ENCODE data around the gene LSAMP. TPM values are rescaled to one million over a fixed set of nuclear protein-coding genes. Genes with fewer than 3 reads are reported as not detected.
"Not testable (repeated sequence)": the region's sequence is repeated elsewhere in the genome, so short reads cannot be mapped to it uniquely, and the experiment has no call there.

The LSAMP gene
- total and polyA plus RNA-seq, 2 donors: 7.9 to 24.0 TPM

DNA sequence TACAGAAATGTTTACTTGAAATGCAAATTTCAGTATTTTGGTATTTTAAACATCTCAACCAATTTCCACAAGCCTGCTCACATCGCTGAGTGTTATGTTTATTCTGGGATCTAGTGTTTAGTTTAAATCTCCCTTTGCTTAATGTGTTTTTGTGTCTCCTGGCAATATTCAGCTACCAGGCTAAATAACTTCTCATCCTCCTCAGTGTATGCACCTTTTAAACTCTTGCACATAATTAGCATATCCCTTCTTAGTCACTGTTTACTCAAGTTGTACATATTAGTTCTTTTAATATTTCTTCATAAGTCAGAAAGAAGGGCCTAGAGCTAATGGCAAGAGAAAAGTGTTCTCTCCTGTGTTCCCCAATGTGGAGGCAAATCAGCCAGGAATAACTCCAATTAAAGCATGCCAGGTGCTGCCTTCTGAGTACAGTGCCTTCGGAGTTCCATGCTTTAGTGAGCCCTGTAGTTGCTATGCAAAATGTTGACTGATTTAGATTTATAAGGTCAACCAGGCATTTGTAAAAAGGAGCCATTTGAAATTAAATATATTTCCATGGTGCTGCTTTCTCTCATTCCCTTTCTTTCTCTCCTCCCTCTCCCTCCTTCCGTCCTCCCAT lies 587.7 kb downstream of the LSAMP start:
- peaks cover 2% of the 10 kb centered on the region for H3K4me1 ChIP-seq (ENCODE audit: insufficient read depth)
- H3K36me3 ChIP-seq (ENCODE audit: insufficient read depth): no peaks in the 10 kb centered on the region
- H3K4me3 ChIP-seq (ENCODE audit: low read depth, low read length): no peak overlapping the region
- WGBS: 34% methylated on average over 3 of the region's 3 CpGs
- no peak for DNase-seq (ENCODE audit: extremely low spot score)
- no peak overlapping the region for H3K27ac ChIP-seq (ENCODE audit: low read depth)

DNA sequence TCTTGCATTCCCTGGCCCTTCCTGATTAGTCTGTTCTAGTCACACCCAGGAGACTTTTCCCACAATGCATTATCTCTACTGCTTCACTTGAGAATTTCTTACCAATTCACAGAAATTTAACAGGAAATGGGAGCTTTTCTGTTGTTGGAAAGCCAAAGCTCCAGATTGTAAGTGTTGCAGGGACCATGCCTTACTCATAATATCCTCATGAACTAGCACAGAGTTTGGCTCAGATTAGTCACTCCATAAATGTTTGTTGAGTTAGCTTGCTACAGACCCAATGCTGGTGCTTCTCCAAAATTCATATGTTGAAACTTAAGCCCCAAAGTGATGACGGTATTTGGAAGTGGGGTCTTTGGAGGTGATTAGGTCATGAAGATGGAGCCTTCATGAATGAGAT lies 589.4 kb downstream of the LSAMP start:
- WGBS: 71% methylated on average over 1 of the region's 1 CpG
- H3K27ac ChIP-seq (ENCODE audit: low read depth): no peak overlapping the region
- no peak for DNase-seq (ENCODE audit: extremely low spot score)
- peaks cover 2% of the 10 kb centered on the region for H3K4me1 ChIP-seq (ENCODE audit: insufficient read depth)
- H3K4me3 ChIP-seq (ENCODE audit: low read depth, low read length): no peak overlapping the region
- no peaks in the 10 kb centered on the region for H3K36me3 ChIP-seq (ENCODE audit: insufficient read depth)

DNA sequence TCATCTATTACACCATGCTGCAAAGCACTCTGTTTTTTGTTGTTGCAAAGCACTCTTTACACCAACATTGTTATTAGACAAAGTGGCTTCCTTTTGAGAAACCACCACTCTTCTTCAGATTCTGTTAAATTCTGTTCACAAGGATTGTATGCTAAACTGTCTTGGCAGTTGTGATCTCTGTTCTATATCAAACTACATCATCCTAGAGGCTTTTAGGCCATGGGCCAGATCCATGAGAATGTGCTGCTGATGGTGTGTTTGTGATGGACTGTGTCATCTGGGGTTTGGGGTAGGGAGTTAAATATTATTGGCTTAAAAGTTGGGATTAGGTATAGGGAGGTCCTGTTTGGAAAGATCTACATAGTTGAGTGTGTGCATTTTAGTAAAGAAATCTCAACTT lies 592.2 kb downstream of the LSAMP start:
- H3K4me3 ChIP-seq (ENCODE audit: low read depth, low read length): no peak overlapping the region
- H3K27ac ChIP-seq (ENCODE audit: low read depth): no peak overlapping the region
- no peaks in the 10 kb centered on the region for H3K36me3 ChIP-seq (ENCODE audit: insufficient read depth)
- no peak for DNase-seq (ENCODE audit: extremely low spot score)
- H3K4me1 ChIP-seq (ENCODE audit: insufficient read depth): peaks cover 2% of the 10 kb centered on the region

DNA sequence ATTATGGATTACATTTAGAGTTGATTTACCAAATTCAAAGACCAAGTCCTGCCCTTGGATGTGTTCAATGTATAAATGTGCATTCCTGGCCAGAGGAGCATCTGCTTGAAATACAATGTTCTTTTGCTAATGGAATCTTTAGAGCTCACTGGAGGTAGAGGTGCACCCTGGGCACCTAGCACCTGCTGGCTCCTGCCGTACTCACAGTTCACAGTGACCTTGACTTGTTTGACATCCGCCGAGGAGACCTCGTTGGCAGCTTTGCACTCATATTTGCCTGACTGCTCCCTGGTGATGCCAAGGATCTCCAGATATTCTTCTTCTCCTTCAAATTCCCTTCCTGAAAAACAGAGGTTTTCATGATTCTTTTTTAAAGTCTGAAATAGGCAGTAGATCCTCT lies 593.0 kb downstream of the LSAMP start:
- Histone ChIP-seq H3K4me3 (ENCODE audit: low read depth, low read length) (no peak overlapping the region), H3K36me3 (ENCODE audit: insufficient read depth) (no peaks in the 10 kb centered on the region), H3K4me1 (ENCODE audit: insufficient read depth) (peaks cover 2% of the 10 kb centered on the region), H3K27ac (ENCODE audit: low read depth) (no peak overlapping the region)
- 94% methylated on average over 4 of the region's 4 CpGs for WGBS
- no peak for DNase-seq (ENCODE audit: extremely low spot score)

DNA sequence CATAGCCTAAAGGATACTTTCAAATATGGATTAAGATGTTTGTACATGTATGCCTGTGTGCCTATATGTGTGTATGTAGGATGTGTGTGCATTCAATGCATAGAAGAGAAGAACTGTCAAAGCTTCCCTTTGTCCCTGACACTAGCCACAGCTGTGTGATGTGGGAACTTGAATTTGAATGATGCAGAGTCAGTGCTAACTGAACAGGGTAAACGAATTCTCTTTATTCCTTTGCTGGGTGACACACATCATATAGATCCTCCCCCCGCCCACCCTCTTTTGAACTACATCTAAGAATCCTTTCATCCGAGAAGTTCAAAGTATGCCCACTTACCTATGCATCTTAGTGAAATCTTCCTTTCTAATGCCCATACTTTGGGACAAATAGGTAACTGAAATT lies 593.7 kb downstream of the LSAMP start:
- H3K4me3 ChIP-seq (ENCODE audit: low read depth, low read length): no peak overlapping the region
- WGBS: 85% methylated on average over 3 of the region's 3 CpGs
- peaks cover 2% of the 10 kb centered on the region for H3K4me1 ChIP-seq (ENCODE audit: insufficient read depth)
- no peak overlapping the region for H3K27ac ChIP-seq (ENCODE audit: low read depth)
- DNase-seq (ENCODE audit: extremely low spot score): no peak
- H3K36me3 ChIP-seq (ENCODE audit: insufficient read depth): no peaks in the 10 kb centered on the region

DNA sequence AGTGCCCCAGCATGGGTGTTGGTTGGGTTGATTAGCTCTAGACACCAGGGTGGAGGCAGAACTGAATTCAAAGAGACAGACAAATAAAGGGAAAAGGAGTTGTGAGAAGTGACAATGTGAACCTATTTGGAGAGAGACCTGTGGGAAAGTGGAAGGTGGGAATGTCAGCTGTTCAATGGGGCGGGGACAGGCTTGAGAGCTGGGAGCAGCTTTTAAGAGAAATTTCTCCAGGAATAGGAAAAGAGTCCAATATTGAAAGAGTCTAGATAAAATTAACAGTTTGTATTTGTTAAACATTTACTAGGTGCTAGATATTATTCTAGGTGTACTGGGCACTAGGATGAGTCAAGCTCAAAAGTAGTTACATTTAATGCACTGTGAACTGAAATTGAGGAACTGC lies 596.6 kb downstream of the LSAMP start:
- no peak for DNase-seq (ENCODE audit: extremely low spot score)
- H3K36me3 ChIP-seq (ENCODE audit: insufficient read depth): no peaks in the 10 kb centered on the region
- WGBS: 100% methylated on average over 1 of the region's 1 CpG

DNA sequence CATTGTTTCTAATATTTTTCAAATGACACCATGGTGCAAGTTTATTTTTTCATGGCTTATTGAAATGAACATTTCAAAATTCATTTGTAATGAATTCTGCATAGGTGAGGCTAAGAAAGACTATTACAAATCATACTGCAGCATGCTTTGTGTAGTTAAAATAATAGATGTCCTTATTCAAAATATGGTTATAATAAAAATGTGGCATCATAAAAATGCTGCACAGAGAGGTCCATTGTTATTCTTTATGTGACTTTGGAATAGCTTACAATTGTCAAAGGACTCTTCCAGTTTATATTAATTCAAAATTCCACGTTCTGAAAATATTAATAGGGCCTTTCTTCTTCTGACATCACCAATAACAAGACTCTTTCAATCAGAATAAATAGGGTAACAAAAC lies 599.3 kb downstream of the LSAMP start:
- no peak for DNase-seq (ENCODE audit: extremely low spot score)
- H3K4me3 ChIP-seq (ENCODE audit: low read depth, low read length): no peak overlapping the region
- no peaks in the 10 kb centered on the region for H3K4me1 ChIP-seq (ENCODE audit: insufficient read depth)
- no peak overlapping the region for H3K27ac ChIP-seq (ENCODE audit: low read depth)
- WGBS: 31% methylated on average over 1 of the region's 1 CpG
- no peaks in the 10 kb centered on the region for H3K36me3 ChIP-seq (ENCODE audit: insufficient read depth)

More for the DNA sequence above, 596.6 kb downstream of the LSAMP start:
- Histone ChIP-seq H3K4me3 (ENCODE audit: low read depth, low read length) (no peak overlapping the region), H3K4me1 (ENCODE audit: insufficient read depth) (no peaks in the 10 kb centered on the region), H3K27ac (ENCODE audit: low read depth) (no peak overlapping the region)

DNA sequence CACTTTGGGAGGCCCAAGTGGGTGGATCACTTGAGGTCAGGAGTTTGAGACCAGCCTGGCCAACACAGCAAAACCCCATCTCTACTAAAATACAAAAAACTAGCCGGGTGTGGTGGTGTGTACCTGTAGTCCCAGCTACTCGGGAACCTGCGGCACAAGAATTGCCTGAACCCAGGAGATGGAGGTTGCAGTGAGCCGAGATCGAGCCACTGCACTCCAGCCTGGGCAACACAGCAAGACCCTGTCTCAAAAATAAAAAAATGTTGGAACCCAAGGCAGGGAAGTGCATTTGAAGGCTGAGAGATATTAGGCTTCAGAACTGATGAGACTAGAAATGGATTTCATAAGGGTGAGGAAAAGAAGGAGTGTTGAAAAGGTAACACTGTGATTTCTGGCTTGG lies 600.6 kb downstream of the LSAMP start:
- not testable (repeated sequence) for H3K4me1 ChIP-seq (ENCODE audit: insufficient read depth)
- 96% methylated on average over 5 of the region's 5 CpGs for WGBS

DNA sequence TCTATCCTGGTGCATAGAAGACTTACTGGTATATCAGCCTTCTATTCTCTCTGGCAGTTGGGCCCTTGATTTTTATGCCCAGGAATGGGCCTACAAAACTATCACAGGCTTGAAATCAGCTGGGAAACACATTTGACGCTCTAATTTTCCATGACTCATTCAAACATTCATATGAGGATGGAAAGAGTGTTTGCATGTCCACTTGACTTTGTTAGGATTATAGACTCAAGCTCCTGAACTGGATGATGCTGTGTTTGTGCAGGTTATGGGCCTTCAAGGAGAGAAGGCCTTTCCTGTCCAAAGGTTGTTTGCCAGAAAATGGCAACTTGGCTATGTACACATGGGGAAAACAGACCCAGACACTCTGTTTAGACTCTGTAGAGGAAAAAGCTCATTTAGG lies 602.1 kb downstream of the LSAMP start:
- Histone ChIP-seq H3K27ac (ENCODE audit: low read depth) (no peak overlapping the region), H3K4me3 (ENCODE audit: low read depth, low read length) (no peak overlapping the region), H3K36me3 (ENCODE audit: insufficient read depth) (no peaks in the 10 kb centered on the region), H3K4me1 (ENCODE audit: insufficient read depth) (no peaks in the 10 kb centered on the region)
- DNase-seq (ENCODE audit: extremely low spot score): no peak
- WGBS: 62% methylated on average over 1 of the region's 1 CpG

More for the DNA sequence above, 600.6 kb downstream of the LSAMP start:
- not testable (repeated sequence) for H3K4me3 ChIP-seq (ENCODE audit: low read depth, low read length); H3K27ac ChIP-seq (ENCODE audit: low read depth); DNase-seq (ENCODE audit: extremely low spot score); H3K36me3 ChIP-seq (ENCODE audit: insufficient read depth)

DNA sequence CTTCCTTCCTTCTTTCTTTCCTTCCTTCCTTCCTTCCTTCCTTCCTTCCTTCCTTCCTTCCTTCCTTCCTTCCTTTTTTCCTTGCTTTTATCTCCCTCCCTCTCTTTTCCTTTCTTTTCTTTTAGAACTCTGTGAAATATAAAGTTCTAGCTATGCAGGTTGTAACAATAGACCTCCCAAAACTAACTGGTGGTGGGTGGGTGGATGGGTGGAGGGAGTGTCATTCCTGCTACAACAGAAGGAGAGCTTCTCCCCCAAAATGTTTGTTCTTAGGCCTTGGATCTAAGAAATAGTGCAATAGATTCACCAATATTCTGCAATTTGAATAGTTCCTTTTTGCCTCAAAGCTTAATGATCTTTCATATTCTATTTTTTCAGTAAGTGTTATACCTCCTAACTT lies 606.0 kb downstream of the LSAMP start:
- H3K36me3 ChIP-seq (ENCODE audit: insufficient read depth): no peaks in the 10 kb centered on the region
- no peak for DNase-seq (ENCODE audit: extremely low spot score)
- H3K4me3 ChIP-seq (ENCODE audit: low read depth, low read length): no peak overlapping the region
- no peak overlapping the region for H3K27ac ChIP-seq (ENCODE audit: low read depth)
- no peaks in the 10 kb centered on the region for H3K4me1 ChIP-seq (ENCODE audit: insufficient read depth)

DNA sequence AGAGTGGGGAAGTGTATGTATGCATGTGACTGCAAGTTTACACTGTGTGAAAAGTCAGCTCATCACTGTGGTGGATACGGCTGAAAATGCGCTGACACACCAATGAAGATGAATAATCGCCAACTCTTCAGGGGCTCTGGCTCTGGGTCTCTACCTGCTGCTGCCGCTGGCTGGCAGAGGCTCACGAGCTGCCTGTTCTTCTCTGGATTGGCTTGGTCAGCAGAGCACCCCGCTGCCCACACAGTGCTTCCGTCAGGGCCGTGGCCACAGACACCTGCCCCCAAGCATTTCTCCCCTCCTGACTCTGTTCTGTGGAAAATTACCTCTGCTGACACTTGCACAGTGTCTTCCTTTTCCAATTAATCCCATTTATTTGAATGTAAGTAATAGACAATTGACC lies 606.5 kb downstream of the LSAMP start:
- DNase-seq (ENCODE audit: extremely low spot score): no peak
- no peaks in the 10 kb centered on the region for H3K4me1 ChIP-seq (ENCODE audit: insufficient read depth)
- no peaks in the 10 kb centered on the region for H3K36me3 ChIP-seq (ENCODE audit: insufficient read depth)
- H3K27ac ChIP-seq (ENCODE audit: low read depth): no peak overlapping the region
- no peak overlapping the region for H3K4me3 ChIP-seq (ENCODE audit: low read depth, low read length)
- WGBS: 96% methylated on average over 8 of the region's 8 CpGs

DNA sequence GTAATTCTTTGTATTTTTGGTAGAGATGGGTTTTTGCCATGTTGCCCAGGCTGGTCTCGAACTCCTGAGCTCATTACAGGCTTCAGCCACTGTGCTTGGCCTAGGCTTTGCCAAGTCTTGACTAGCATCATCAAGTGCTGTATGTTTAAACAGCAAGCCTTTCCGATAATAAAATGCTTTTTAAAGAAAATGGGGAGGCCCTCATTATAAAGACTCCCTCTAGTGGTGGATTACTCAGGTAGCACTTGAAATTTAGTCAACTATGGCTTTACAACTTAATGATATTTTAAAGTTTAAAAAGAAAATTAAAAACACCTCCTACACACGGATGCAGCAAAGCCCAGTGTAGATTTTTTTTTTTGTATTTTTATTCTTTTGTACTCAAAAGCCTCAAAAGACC lies 608.3 kb downstream of the LSAMP start:
- 78% methylated on average over 3 of the region's 3 CpGs for whole genome bisulfite sequencing
- no peak for DNase-seq (ENCODE audit: extremely low spot score)
- H3K4me1 ChIP-seq (ENCODE audit: insufficient read depth): no peaks in the 10 kb centered on the region
- H3K27ac ChIP-seq (ENCODE audit: low read depth): no peak overlapping the region
- H3K4me3 ChIP-seq (ENCODE audit: low read depth, low read length): no peak overlapping the region
- H3K36me3 ChIP-seq (ENCODE audit: insufficient read depth): no peaks in the 10 kb centered on the region

DNA sequence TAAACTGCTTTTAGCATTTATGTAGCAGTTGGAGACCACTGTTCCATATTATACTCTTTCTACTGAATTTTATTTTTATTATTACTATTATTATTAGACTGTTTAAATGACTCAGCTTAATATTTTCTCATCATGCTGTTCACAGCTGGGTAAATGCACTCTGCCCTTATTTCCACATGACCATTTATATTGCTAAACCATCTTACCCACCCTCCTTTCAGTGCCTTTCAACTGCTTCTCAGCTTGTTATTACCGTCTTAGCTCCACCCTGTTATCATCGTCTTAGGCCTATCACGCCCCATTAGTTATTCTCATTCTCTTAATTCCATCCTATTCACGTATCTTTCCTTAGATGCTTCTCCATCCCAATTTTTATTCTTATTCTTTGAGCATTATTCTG lies 609.3 kb downstream of the LSAMP start:
- Histone ChIP-seq H3K27ac (ENCODE audit: low read depth) (no peak overlapping the region), H3K4me1 (ENCODE audit: insufficient read depth) (no peaks in the 10 kb centered on the region), H3K36me3 (ENCODE audit: insufficient read depth) (no peaks in the 10 kb centered on the region), H3K4me3 (ENCODE audit: low read depth, low read length) (no peak overlapping the region)
- DNase-seq (ENCODE audit: extremely low spot score): no peak
- WGBS: 97% methylated on average over 4 of the region's 4 CpGs

DNA sequence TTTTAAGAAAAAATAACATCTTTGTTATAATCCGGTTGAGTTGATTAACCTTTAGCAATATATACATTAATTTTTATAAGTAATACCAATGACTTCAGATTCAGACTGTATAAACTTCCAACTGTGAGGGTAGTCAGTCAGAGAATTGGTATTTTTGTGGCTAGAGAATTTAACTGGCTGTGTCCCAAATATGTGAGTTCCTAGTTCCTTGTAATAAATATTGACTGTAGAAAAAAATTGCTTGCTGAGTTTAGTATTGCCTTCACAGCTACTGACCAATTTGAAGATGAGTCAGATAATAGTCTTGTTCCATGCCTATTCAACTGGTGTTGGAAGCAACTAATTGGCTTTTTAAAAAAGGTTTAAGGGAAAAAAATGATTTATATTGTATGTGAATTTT lies 611.2 kb downstream of the LSAMP start:
- no peaks in the 10 kb centered on the region for H3K4me1 ChIP-seq (ENCODE audit: insufficient read depth)
- H3K27ac ChIP-seq (ENCODE audit: low read depth): no peak overlapping the region
- H3K4me3 ChIP-seq (ENCODE audit: low read depth, low read length): no peak overlapping the region
- H3K36me3 ChIP-seq (ENCODE audit: insufficient read depth): no peaks in the 10 kb centered on the region
- no peak for DNase-seq (ENCODE audit: extremely low spot score)
- WGBS: 89% methylated on average over 1 of the region's 1 CpG

DNA sequence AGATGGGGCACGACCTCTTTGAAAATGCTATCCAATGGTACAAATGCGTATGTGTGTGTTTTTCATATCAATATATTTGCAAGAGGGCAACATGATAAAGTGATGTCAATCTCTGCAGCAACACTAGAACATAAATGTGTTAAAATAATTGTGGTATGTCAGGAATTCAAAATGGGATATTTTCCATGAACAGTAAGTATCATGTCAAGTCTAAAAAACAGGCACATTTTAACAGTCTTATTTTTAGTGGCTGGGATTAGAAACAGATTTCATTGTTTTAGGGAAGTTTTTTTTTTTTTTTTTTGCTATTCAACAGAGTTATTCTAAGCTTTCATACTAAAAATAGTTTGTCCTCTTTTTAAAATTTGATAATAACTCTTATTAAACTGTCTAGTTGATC lies 612.2 kb downstream of the LSAMP start:
- no peak overlapping the region for H3K4me3 ChIP-seq (ENCODE audit: low read depth, low read length)
- H3K27ac ChIP-seq (ENCODE audit: low read depth): no peak overlapping the region
- WGBS: 59% methylated on average over 2 of the region's 2 CpGs
- DNase-seq (ENCODE audit: extremely low spot score): no peak
- no peaks in the 10 kb centered on the region for H3K36me3 ChIP-seq (ENCODE audit: insufficient read depth)
- no peaks in the 10 kb centered on the region for H3K4me1 ChIP-seq (ENCODE audit: insufficient read depth)
